HFF-Myc (cell line): ENCODE data around the gene MAPK9.

ENCODE experiments used
- DNase-seq: peaks from one replicate; pipeline ENCODE4 v3.0.0-alpha.2; 2011; ENCODE audit warnings: low read depth; ENCODE audit errors: extremely low read depth
- H3K4me3 ChIP-seq: replicated peaks from 2 replicates; pipeline ENCODE4 v1.5.1; 2011; ENCODE audit warnings: low read depth, mild to moderate bottlenecking, control low read depth, low read length
- TF ChIP-seq, protein P1 (sequence below): IDR thresholded peaks from 2 replicates; pipeline ENCODE4 v1.5.1; 2012; ENCODE audit warnings: mild to moderate bottlenecking, low read depth, low read length, control low read depth; ENCODE audit errors: missing control alignments

MAPK9 gene

GRCh38 chr5:180201051-180201987, 90.6 kb downstream of the MAPK9 start:
- TF ChIP-seq, protein P1, sequence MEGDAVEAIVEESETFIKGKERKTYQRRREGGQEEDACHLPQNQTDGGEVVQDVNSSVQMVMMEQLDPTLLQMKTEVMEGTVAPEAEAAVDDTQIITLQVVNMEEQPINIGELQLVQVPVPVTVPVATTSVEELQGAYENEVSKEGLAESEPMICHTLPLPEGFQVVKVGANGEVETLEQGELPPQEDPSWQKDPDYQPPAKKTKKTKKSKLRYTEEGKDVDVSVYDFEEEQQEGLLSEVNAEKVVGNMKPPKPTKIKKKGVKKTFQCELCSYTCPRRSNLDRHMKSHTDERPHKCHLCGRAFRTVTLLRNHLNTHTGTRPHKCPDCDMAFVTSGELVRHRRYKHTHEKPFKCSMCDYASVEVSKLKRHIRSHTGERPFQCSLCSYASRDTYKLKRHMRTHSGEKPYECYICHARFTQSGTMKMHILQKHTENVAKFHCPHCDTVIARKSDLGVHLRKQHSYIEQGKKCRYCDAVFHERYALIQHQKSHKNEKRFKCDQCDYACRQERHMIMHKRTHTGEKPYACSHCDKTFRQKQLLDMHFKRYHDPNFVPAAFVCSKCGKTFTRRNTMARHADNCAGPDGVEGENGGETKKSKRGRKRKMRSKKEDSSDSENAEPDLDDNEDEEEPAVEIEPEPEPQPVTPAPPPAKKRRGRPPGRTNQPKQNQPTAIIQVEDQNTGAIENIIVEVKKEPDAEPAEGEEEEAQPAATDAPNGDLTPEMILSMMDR, result peak; percentile 48
- no peak overlapping the region for H3K4me3 ChIP-seq
- no peak for DNase-seq

DNA sequence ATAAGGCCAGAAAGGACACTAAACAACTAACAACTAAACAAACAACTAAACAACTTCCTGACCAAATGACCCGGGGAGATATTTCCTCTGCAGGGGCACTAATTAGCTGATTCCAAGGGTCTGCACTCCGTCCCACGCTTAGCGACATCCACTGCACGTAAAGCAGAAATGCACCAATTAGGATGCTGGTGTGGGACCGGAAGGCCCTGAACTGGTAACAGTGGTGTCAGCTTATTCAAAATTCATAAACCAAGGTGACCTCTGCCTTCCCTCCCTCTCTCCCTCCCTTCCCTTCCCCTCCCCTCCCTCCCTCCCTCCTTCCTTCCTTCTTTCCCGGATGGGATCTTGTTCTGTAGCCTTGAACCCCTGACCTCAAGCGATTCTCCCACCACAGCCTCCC, 92.5 kb downstream of the MAPK9 start:
- H3K4me3 ChIP-seq, result no peak overlapping the region
- no peak for DNase-seq
- TF ChIP-seq, protein P1, result no peak

DNA sequence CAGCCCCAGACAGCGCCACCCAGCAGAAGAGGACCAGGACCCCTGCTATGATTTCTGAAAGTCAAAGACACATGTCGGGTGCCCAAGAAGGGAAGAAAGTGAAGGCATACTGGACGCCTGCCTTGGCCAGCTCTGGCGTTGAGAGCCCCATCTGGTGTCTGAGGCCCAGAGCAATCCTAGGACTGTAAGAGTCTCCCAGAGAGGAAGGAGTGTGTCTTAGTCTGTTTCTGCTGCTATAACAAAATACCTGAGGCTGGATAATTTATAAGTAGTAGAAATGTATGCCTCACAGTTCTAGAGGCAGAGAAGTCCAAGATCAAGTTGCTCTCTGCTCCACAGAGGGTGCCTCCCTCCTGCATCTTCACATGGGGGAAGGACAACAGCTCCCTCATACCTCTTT, 93.7 kb downstream of the MAPK9 start:
- DNase-seq, result no peak
- no peak overlapping the region for H3K4me3 ChIP-seq
- TF ChIP-seq, protein P1, result no peak

GRCh38 chr5:180197016-180197702, 94.7 kb downstream of the MAPK9 start:
- H3K4me3 ChIP-seq, result no peak overlapping the region
- TF ChIP-seq, protein P1, result no peak
- DNase-seq, result no peak

- H3K4me3 ChIP-seq, result no peak overlapping the region
- DNase-seq, result no peak
- TF ChIP-seq, protein P1, result no peak
Measured at GRCh38 chr5:180194410-180195345, 97.2 kb downstream of the MAPK9 start.

- no peak for DNase-seq
- TF ChIP-seq, protein P1, result no peak
- no peak overlapping the region for H3K4me3 ChIP-seq
Measured at GRCh38 chr5:180193749-180194375, 98.0 kb downstream of the MAPK9 start.
